Measurements from ENCODE around the gene CMTM1.

The CMTM1 gene

DNA sequence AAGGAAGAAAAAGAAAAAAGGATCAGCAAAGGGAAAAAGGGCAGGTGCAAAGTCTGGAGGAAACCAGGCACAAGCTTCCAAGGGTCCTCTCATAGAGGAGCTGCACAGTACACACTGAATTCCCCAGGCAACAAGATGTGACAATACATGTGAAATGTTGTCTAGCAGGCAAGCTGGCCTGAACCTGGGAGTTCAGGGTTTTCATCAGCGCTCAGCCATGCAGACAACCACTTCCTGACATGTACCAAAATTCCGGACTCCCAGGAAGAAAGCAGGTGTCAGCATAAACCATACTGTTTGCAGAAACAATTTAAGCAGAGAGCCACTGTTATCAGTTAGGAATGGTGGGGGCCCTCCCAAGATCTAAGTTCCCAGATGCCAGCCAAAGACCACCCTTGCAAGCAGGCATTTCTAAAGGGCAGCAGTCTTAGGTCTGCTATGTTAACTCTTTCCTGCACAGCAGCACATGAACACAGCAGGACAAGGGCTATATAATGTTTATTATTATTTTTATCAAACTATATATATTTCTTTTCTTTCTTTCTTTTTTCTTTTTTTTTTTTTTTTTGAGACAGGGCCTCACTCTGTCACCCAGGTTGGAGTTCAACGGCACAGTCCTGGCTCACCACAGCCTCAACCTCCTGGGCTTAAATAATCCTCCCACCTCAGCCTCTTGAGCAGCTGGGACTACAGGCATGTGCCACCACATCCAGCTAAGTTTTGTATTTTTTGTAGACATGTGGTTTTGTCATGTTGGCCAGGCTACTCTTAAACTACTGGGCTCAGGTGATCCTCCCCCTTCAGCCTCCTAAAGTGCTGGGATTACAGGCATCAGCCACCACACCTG, 26.4 kb upstream of the CMTM1 start:
- no peak for DNase-seq

DNA sequence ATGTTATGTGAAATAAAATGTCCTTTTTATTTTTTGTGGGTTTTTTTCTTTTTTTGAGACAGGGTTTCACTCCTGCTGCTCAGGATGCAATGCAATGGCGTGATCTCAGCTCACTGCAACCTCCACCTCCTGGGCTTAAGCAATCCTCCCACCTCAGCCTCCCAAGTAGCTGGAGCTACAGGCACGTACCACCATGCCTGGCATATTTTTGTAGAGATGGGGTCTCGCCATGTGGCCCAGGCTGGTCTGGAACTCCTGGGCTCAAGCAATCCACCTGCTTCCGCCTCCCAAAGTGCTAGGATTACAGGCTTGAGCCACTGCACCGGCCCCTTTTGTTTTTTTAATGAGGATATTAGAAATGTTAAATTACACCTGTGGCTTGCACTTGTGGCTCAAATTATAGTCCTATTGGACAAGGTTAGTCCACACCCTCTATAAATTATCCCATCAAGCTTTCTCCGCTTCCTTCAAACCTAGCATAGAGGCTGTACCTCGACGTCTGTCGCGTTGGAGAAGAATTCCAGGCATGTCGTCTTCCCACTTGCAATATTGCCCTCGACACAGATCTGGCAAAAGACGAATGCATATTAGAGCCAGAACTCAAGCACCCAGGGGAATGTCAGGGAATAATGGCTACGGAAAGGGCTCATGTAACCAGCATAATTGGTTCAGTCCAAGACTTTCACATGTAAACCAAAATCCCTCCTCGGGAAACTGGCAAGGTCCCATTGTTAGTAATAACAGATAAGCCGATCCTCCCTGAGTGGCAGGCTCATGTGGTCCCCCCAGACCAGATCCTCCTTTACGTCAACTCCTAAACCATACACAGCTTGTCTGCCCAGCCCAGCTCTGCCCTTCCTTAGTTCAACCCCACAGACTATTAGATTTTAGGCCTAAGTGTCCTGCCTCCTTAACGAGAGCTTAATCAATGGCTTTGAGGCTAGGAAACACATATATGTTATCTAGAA, 24.6 kb upstream of the CMTM1 start:
- DNase-seq = no peak

DNA sequence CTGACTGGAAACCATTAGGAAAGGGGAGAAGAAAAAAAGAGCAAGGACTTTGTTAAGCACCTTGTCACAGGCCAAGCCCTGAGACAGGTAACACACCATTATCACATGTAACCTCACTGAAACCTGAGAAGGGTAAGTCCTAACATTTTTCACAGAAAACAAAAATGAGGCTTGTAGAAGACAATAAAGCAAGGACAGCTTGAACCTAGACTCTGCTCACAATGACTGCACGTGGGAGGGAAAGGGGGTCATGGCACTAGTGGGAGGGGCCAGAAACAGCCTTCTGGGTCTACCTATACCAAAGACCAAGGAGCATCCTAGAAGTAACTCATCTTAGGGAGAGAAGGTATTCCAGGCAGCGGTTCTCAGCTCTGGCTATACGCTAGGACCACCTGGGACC, 23.8 kb upstream of the CMTM1 start:
- DNase-seq = no peak

DNA sequence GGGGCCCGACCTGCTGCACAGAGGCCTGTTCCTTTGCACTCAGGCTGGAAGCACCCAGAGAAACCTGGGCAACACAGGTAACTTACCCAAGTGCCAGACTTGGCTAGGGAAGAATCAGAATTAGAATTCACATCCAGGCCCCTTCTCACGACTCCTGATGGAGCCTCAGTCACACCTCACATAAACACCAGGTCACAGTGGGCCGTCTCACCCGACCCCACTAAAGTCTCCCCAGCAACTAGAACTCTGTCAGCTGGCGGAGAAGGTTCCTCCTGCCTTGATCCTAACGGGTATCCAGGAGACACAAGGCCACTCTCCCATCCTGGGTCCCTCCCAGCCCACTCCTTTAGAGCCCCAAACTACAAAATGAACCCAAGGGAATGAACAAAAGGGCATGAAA, 22.7 kb upstream of the CMTM1 start:
- no peak for DNase-seq

DNA sequence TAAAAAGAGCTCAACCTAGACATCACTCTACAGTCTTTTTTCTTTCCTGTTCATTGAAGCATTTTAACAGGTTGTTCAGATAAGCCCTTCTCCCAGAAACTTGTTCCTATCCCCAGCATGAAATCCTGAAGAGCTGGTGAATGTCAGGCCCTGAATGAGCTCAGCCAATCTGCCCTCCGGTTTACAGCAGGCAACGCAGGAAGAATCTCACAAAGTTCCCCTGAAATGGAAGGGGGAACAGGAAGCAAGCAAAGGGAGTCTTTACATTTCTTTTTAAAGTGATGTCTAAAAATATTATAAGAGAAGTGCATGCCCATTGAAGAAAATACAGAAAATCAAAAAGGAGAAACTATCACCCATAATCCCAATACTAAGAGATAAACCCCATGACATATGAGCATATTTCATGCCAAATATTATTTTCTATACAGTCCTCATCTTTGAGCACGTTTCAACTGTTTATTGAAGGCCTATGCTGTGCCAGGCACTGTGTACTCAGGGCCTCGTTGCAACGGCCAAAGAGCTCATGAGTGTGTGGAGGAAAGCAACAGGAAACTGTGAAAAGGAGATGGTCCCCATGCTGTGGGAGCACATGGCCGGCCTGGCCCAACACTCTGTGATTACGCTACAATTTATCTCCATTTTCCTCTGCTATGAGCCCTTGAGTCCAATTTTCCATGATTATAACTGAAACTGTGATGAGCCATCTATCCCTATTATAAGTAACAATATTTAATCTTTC, 22.1 kb upstream of the CMTM1 start:
- DNase-seq = no peak

DNA sequence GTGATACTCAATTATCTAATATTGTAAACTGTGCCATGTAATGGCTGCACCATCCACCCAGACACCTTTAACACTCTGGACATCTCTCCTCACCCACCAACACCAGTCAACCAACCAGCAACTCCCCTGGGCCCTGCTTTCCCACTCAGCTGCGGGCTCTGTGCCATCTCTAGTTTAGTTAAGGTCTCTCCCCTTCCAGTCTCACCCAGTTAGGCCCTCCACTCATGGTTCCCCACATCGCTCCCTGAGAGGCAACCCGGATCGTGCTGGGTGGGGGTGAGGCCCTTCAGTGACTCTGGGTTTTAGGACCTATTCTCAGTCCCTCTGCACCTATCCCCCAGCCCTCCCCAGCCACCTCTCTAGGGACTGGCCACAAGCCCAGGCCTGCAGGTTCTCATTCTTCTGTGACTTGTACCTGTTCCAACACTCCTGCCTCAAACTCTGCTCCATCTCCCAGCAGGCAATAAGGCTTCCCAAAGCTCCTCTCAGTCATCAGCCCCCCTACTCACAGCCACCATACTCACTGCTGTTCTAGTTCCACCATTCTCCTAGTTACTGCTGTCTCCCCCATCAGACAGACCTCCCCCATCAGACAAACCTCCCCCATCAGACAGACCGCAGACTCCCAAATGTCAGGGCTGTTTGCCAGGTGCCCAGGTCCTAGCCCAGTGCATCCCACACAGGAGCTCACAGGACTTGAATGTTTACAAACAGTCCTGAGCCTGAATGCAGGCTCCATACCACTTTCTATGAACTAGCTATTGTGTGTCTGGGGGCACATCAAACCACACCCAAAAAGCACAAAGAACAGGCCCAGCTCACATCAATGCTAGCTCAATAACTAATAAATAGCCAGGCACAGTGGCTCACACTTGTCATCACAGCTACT, 18.9 kb upstream of the CMTM1 start:
- DNase-seq = no peak

DNA sequence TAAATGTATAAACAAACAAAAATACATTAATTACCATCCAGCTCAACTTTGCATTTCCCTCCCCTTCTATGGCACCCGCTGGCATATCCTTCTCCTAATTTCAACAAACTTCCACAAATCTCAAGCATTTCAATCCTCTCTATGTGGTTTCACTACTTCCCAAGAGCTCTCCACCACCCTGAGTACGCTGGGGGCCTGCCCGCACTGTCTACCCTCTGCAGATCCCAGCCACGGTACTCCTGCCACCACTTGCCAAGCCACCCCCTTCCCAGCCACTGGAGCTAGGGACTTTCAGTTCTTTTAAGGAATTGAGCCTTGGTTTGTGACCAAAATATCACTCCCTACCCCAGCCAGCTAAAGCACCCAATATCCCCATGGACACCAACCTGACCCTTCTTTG, 18.2 kb upstream of the CMTM1 start:
- DNase-seq = no peak

DNA sequence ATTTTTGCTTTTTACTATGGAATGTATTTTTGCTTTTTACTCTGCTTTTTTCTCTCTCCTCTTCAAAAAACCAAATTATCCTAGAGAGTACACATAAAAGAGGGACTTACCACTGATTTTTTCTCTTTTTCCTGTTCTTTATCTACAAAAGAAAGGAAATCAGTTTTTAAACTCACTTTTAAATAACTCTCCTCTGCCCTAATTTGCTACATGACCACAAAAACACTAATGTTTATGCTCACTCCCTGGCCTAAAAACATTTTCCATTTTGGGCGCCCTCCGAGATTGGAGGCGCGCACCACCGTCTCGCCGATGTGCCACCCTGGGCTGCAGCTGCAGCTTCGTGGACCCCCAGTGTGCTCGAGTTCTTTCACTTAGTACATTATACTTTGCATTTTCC, 17.4 kb upstream of the CMTM1 start:
- no peak for DNase-seq

DNA sequence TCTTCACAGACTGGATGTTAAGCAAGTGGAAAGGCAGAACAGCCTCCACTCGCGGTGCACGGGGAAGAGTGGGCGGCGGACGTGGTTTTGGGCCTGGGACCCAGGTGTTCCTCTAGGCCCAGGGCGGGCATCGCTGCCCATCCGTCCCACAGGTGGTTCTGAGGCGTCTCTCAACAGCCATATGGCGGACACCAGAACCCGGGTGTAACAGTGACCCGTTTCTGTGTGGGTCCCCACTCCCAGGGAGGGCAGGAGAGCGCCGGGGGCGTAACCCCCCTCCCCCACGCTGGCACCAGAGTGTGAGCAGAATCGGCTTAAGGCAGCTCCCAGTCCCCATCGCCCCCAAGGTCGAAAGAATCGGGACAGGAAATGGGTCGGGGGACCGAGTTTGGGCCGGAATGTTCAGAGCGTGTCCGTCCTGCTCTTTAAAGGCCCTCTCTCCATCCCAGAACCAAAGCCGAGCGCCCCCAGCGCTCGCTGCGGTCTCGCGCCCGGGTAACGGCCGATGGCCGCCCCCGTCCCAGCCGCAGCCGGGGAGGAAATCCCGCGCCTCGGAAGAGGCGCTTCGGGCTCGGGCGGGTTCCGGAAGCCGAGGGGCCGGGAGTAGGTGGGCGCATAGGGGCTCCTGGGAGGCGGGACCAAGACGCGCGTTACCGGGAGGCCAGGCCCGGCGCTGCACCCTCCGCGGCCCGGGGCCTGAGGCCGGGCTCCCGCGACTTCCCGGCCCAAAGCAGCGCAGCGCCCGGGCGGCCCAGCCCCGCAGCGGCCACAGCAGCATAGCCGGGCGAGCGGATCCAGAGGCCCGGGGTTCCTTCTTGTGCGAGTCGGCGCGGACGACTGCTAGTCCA, 16.7 kb upstream of the CMTM1 start, which contains the start of gene TK2:
Gene TK2, minus strand, starts transcription at position 839 of the 848 bp plus-strand sequence. Its CDS starts 61 bp downstream, at position 778.
- no peak for DNase-seq

DNA sequence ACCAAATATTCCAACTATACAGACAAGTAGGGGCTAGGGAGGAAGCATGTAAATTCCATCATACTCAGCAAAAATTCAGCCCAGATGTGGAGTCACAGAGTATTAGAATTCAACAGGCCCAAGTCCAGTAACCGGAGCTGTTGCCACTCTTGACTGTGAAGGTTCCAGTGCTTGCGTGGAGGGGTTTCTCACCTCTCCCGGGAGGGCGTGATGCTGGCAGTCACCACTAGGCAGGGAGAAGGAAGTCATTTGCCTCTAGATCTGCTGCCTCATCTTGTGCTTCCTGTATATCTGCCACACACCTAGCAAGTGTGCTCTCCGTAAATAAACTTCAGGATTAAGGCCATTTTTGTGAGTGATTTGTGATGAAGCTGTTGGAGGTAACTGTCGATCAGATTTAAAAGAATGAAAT, 14.9 kb upstream of the CMTM1 start:
- DNase-seq = no peak

DNA sequence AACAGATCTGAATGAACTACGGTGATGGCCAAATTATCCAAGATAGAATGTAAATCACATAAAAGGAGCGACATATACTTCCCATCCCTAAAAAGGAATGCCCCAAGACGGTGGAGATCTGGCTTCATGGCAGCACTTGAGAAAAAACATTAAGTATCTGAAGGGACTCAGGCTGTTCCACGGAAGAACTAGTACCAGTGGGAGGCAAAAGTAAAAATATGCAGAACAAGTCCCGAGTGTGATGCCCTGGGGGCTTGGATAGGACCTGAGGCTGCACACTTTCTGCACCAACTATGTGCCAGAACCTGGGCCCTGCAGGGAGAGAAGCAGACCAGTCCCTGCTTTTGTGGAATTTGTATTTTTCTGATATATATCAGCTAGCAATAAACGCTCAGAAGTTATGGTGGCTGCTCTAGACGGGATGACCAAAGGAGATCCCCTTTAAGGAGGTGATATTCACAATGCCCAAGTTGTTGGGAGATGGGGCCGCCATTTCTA, 14.4 kb upstream of the CMTM1 start:
- DNase-seq = no peak

DNA sequence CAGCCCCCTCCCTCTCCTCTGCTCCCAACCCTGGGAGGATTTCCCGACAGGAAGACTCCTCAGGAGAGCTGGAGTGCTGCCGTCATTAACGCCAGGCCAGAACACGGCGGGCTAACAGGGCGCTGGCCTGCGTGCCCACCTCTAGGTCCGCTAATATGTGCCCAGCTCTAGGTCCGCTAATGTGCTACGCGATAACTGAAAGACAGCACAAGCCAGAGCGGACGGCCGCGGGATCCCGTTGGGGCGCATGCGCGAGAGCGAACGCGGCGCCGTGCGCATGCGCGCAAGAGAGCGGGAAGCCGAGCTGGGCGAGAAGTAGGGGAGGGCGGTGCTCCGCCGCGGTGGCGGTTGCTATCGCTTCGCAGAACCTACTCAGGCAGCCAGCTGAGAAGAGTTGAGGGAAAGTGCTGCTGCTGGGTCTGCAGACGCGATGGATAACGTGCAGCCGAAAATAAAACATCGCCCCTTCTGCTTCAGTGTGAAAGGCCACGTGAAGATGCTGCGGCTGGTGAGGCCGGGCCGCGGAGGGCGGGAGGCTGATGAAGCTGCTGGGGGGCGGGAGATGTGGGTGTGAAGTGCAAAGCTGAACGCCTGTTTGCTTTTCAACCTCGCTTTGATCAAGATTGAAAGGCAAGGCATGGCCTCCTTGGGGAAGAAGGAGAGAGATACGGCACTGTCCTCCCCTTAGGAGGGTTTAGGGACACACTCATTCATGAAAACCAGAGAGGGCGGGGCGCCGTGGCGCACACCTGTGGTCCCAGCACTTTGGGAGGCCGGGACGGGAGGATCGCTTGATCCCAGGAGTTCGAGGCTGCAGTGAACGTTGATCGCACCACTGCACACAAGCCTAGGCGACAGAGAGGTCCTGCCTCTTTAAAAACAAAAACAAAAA, 13.7 kb upstream of the CMTM1 start, which contains the start of gene CKLF:
Gene CKLF, plus strand, starts transcription at position 291 of the 892 bp plus-strand sequence. Its CDS starts 140 bp downstream, at position 431.
- peak; percentile 52 to 85 for DNase-seq

DNA sequence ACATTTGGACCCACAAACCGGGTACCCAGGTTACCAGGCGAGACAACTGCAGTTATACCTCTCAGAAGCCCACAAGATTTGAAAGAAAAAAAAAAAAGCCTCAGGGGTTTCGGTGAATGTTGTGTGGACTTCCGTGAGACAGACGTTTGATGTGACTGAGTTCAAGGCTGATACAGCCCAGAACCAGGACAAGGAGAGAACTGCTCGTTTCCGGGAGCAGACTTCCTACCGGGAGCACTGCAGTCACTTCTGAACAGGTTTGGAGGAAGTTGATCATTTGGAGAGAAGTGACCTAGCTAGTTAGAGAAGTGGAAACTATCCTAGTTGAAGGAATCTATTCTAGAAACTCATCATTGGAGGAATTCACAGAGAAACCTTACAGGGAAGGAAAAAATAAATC, 13.0 kb upstream of the CMTM1 start:
- DNase-seq = no peak

DNA sequence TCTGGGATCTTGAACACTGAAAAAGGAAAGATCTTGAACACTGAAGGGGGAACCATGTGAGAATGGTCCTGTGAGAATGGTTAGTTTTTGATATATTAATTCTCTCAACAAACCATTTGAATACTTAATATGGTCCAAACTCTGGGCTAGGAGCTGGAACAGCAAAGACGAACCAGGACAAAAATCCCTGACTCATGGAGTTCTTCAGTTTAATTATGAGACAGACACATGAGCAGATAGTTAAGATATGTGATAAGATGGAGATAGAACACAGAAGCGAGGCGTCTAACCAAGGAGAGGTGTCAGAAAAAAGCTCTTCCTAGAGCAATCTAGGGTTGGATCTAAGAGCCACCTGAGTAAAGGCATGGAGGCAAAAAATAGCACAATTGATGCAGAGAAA, 12.2 kb upstream of the CMTM1 start:
- DNase-seq = no peak

DNA sequence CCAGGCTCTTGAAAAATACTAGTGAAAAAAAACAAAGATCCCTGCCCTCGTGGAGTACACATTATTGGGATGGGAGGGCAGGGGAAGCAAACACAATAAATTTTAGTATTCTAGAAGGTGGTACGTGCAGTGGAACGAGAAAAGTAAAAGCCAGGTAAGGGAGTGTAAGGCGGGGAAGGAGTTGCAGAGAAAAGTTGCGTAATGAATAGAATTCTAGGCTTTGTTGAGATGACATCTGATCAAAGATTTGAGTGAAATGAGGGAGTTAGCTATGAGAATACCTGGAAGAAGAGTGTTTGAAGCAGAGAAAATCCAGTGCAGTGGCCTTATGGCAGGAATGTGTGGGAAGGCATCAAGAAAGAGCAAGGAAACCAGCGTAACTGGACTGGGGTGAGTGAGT, 11.7 kb upstream of the CMTM1 start:
- DNase-seq = no peak

DNA sequence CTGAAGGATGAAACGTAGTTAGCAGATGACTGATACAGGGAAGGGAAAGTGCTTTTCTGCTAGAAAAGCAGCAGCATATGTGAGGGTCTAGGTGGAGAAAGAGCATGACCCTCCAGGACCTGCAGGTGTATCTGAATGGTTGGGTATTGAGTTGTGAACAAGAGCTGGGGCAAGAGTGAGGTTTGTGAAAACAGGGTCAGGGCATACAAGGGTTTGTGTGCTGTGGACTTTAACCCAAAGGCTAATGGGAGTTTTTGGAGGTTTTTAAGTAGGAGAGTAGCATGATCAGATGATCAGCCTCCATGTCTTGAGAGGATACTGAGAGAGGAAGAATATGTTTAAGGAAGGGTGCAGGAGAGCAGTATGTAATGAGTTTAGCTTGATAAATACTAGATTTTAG, 6.1 kb upstream of the CMTM1 start:
- DNase-seq = no peak

DNA sequence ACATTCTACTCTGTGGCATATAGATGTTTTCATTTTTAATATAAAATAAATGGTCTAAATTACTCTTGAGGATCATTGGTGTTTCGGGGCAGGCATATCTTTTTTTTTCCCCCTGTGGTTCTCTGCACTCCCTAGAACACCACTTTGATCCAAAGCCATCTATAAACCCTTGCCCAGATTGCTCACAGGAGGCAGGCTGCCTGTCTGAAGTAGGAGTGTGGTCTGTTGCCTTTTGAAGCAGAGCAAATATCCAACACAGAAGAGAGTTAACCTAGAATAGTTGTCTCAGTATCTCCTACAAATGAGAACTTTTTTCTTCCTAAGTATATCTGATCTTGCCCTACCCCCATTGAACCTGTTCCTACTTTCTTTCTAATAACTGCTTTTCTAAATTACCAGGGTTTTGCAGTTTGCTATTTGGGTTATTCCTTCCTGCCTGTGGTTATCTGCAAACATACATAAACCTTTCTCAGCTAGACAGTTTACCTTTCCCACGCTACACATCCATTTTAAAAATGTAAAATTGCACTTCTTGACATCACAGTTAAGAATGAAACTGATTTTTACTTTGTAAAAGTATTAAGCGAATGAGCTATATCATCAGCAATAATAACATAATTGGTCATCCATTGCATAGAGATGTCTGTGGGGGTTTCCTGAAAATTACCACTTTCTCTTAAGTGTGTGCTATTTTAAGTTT, 4.7 kb upstream of the CMTM1 start:
- no peak for DNase-seq

DNA sequence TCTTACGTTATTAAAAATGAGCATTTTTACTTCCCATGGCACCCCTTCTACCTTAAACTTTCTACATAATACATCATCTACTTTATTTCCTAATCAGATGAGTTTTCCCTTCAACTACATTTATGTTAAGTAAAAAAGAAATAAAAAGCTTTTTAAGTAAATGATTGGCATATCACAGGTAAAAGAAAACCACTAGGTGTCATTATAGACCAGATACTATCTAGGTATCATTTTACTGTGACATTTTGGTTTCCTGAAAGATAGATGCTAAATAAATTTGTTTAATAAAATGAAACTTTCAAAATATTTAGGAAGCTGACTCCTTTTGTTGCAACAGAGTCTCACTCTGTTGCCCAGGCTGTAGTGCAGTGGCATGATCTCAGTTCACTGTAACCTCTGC, 3.8 kb upstream of the CMTM1 start:
- no peak for DNase-seq

DNA sequence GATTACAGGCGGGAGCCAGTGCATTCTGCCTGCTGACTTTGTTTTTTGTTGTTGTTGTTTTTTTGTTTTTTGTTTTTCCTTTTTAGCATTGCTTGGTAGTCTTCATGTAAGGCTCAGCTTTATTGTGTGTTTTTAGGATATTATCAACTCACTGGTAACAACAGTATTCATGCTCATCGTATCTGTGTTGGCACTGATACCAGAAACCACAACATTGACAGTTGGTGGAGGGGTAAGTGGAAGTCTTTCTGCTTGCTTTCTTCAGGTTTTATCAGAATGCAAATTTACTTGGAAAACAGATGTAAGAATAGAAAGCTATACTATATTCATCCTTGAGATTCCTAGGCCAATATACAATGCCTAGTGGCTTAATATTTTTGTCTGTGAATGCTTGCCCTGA, 3.3 kb upstream of the CMTM1 start:
- DNase-seq = no peak

Measured in NCI-H187 (cell line).